Dedifferentiated amniotic fluid mesenchymal stem cell (primary cell): ENCODE data around the gene RASSF7.
A peak's percentile ranks its signal among the peaks of the same experiment; 100 is the strongest.
"Not testable (repeated sequence)": the region's sequence is repeated elsewhere in the genome, so short reads cannot be mapped to it uniquely, and the experiment has no call there.

ENCODE experiments used
- DNase-seq: peaks from one replicate; pipeline ENCODE4 v3.0.0-alpha.2; 2016; ENCODE audit errors: extremely low spot score

Gene RASSF7

GRCh38 chr11:560305-561147, at the start of gene RASSF7, which contains the start of gene LMNTD2:
Gene RASSF7, plus strand, starts transcription at chr11:560970. Its CDS starts 799 bp downstream, at chr11:561769.
Gene LMNTD2, minus strand, starts transcription at chr11:560738. Its CDS starts 22 bp downstream, at chr11:560716.
- peak; percentile 71 for DNase-seq

- DNase-seq, result no peak
Observed at GRCh38 chr11:512761-513595, 47.8 kb upstream of the RASSF7 start.

GRCh38 chr11:514606-515005, 46.2 kb upstream of the RASSF7 start:
- no peak for DNase-seq

- DNase-seq, result no peak
Observed at GRCh38 chr11:515131-515530, 45.6 kb upstream of the RASSF7 start.

GRCh38 chr11:516400-516799, 44.4 kb upstream of the RASSF7 start:
- DNase-seq, result no peak

GRCh38 chr11:516918-517685, 43.7 kb upstream of the RASSF7 start:
- not testable (repeated sequence) for DNase-seq

- DNase-seq, result peak; percentile 87
Observed at GRCh38 chr11:518463-519202, 42.1 kb upstream of the RASSF7 start.

GRCh38 chr11:520428-521176, 40.2 kb upstream of the RASSF7 start:
- DNase-seq, result no peak

- DNase-seq, result no peak
Observed at GRCh38 chr11:521177-521688, 39.5 kb upstream of the RASSF7 start.

GRCh38 chr11:526192-526591, 34.6 kb upstream of the RASSF7 start:
- no peak for DNase-seq

GRCh38 chr11:528166-528814, 32.5 kb upstream of the RASSF7 start:
- DNase-seq, result no peak

GRCh38 chr11:528815-529727, 31.7 kb upstream of the RASSF7 start:
- no peak for DNase-seq

- DNase-seq, result no peak
Observed at GRCh38 chr11:529728-530411, 30.9 kb upstream of the RASSF7 start.

- no peak for DNase-seq
Observed at GRCh38 chr11:530960-531831, 29.6 kb upstream of the RASSF7 start.

GRCh38 chr11:531919-532526, 28.7 kb upstream of the RASSF7 start:
- no peak for DNase-seq

- no peak for DNase-seq
Observed at GRCh38 chr11:532527-532985, 28.2 kb upstream of the RASSF7 start.
